Measurements from ENCODE around the gene ABHD8. TPM values are rescaled to one million over a fixed set of nuclear protein-coding genes. Genes with fewer than 3 reads are reported as not detected.

The ABHD8 gene
- total RNA-seq, 1 experiment from 2014 or later: 30.2 TPM

DNA sequence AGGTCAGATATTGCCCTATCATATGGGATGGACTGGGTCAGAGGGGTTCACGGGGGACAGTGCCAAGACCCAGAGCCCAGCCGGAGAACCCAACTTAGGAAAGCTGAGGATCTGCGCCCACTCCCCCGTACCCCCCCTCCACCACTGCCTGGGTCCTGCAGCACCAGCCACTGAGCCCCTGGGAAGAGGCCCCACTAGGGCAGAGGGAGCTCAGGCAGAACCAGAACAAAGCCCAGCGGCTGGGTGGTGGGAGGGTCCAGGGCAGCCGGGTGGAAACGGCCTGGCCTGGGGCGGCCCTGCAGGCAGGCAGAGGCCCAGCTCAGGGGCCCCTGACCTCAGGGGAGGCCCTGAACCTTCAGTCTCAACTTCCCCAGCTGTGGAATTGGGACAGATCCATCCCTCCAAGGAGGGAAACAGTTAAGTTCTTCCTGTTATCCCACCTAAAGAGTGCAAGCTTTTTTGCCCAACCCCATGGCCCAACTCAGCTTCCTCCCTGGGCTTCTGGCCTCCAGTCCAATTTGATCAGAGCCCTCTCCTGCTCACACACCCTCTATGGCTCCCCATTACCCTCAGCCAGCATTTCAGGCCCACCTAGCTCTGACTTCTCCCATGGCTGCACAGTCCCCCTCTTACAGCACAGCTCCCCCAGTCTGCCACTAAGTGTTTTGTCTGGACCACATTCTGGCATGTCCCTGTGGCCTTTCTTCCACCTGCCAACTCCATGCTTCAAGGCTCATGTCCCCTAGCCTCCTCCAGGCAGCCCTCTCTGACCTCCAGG lies 60.6 kb downstream of the ABHD8 start:
- DNase-seq (ENCODE audit: low read depth): no peak

Other genes starting within 250 kb of the ABHD8 start
- gene HAUS8, start 228.0 kb downstream of the ABHD8 start, total RNA-seq (2014; rRNA removed; shearing (Covaris generic)): 20.9 and 23.7 TPM in 2 replicates
- 33.0 and 57.0 TPM in 2 replicates for gene MYO9B, start 227.6 kb downstream of the ABHD8 start, total RNA-seq (2014; rRNA removed; shearing (Covaris generic))
- 17.9 and 18.1 TPM in 2 replicates for gene USE1, start 88.1 kb downstream of the ABHD8 start, total RNA-seq (2014; rRNA removed; shearing (Covaris generic))
- gene OCEL1, start 77.2 kb downstream of the ABHD8 start, total RNA-seq (2014; rRNA removed; shearing (Covaris generic)): 7.9 and 9.7 TPM in 2 replicates
- gene NR2F6, start 57.5 kb downstream of the ABHD8 start, total RNA-seq (2014; rRNA removed; shearing (Covaris generic)): 35.5 and 56.4 TPM in 2 replicates
- gene USHBP1, start 38.7 kb downstream of the ABHD8 start, total RNA-seq (2014; rRNA removed; shearing (Covaris generic)): not detected in 2 replicates
- 121 and 122 TPM in 2 replicates for gene BABAM1, start 36.0 kb downstream of the ABHD8 start, total RNA-seq (2014; rRNA removed; shearing (Covaris generic))
- gene ANKLE1, start 21.5 kb downstream of the ABHD8 start, total RNA-seq (2014; rRNA removed; shearing (Covaris generic)): 0.69 and 0.71 TPM in 2 replicates
- gene MRPL34, start 2.4 kb upstream of the ABHD8 start, total RNA-seq (2014; rRNA removed; shearing (Covaris generic)): 73.2 and 83.3 TPM in 2 replicates
- gene DDA1, start 6.1 kb upstream of the ABHD8 start, total RNA-seq (2014; rRNA removed; shearing (Covaris generic)): 40.5 and 50.3 TPM in 2 replicates
- 3.5 and 5.6 TPM in 2 replicates for gene ANO8, start 31.4 kb upstream of the ABHD8 start, total RNA-seq (2014; rRNA removed; shearing (Covaris generic))
- 9.6 and 16.8 TPM in 2 replicates for gene GTPBP3, start 34.1 kb upstream of the ABHD8 start, total RNA-seq (2014; rRNA removed; shearing (Covaris generic))
- gene PLVAP, start 73.9 kb upstream of the ABHD8 start, total RNA-seq (2014; rRNA removed; shearing (Covaris generic)): 0.05 TPM in 1 of 2 replicates, not detected in the other
- gene CCDC194, start 90.8 kb upstream of the ABHD8 start, total RNA-seq (2014; rRNA removed; shearing (Covaris generic)): 0.47 TPM in 1 of 2 replicates, not detected in the other
- gene BST2, start 102.2 kb upstream of the ABHD8 start, total RNA-seq (2014; rRNA removed; shearing (Covaris generic)): 490 and 600 TPM in 2 replicates
- 144 and 151 TPM in 2 replicates for gene MVB12A, start 116.6 kb upstream of the ABHD8 start, total RNA-seq (2014; rRNA removed; shearing (Covaris generic))
- 0.25 TPM in 1 of 2 replicates, not detected in the other for gene TMEM221, start 145.2 kb upstream of the ABHD8 start, total RNA-seq (2014; rRNA removed; shearing (Covaris generic))
- not detected in 2 replicates for gene NXNL1, start 157.5 kb upstream of the ABHD8 start, total RNA-seq (2014; rRNA removed; shearing (Covaris generic))
- 4.8 and 12.2 TPM in 2 replicates for gene SLC27A1, start 167.1 kb upstream of the ABHD8 start, total RNA-seq (2014; rRNA removed; shearing (Covaris generic))
- gene PGLS, start 208.2 kb upstream of the ABHD8 start, total RNA-seq (2014; rRNA removed; shearing (Covaris generic)): 53.3 and 66.8 TPM in 2 replicates

All from M059J (cell line).